LoVo (cell line): ENCODE results near the gene PEAK1.

ENCODE experiments used
- DNase-seq: peaks from one replicate; pipeline ENCODE4 v3.0.0-alpha.2; 2016; ENCODE audit warnings: low spot score

The PEAK1 gene

DNA sequence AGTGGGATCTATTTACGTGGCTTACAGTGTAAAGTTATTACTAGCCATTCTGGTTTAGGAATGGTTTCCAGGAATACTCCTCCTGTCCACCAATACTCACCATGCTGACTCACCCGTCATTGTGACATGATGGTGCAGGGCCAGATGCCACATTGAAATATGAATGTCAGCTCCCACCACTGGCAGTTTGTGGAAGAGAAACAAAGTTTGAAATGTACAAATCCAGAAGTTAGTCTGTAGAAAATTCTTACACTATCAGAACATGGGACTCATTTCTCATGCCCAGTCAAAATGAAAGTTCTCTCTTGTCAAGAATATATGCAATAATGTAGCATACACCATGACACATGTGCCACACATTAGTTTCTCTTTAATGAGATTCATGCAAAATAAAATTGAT, 334.6 kb downstream of the PEAK1 start:
- no peak for DNase-seq

DNA sequence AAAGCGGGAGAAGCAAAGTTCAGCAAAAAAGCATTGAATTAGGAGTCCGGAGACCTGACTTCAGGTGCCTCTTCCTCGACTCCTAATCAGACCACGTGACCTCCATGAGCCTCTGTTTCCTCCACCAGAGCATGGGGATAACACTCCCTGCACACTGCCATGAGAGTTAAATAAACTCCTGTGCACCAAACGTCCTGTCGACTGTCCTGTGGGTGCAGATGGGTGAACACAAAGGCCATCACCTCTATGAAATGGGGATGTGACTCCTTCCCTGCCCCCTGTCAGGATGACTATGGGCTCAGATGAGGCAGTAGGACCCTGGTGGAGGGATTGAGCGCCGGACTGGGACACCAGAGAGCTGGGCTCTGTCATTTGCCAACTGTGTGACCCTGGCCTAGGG, 335.5 kb downstream of the PEAK1 start:
- no peak for DNase-seq

DNA sequence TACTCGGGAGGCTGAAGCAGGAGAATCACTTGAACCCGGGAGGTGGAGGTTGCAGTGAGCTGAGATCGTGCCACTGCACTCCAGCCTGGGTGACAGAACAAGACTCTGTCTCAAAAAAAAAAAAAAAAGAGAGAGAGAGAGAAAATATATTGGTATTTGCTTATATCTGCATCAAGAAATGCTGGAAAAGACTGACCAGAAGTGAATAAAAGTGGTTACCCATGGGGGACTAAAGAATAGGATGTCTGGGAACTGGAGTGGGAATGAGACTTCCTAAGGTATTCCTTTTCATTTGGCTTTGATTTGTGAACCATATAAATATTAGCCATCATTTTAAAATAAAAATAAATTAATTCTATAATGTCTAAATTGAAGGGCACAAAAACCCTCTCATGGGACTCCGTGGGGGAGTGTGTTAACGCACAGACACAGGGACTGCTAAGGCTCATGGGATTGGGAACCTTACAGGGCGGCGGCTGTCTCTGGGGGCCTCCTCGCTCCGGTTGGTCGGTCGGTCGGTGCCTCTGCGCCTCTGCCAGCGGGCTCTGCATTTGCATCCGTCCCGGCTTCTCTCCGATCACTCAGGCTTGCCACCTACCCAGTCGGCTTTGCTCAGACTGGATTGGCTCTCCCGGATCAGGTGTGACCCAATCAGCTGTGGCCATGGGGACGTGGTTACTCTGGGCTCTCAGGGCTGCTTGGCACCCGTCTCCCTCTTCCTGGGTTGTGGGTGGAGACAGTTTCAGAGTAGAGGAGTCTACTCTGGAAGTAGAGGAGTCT, 336.3 kb downstream of the PEAK1 start:
- DNase-seq, result peak; percentile 67

DNA sequence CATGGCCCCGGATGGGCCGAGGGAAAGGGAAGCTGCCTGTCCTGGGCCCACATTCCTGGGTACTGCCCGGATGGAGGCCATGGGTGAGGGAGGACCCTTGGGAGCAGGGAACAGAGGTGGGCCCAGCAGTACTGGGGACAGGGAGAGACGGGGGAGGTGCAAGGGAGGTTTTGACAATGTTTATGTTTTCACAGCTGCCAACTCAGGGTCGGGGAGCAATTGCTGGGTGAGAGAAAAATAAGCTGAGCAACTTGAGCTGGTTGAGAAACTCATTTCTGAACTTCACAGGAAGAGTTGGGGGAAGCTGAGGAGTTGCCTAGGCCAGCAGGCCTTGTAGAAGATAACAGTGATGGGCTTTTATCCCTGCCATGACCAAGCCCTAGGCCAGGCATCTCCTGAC, 337.9 kb downstream of the PEAK1 start:
- DNase-seq, result no peak

DNA sequence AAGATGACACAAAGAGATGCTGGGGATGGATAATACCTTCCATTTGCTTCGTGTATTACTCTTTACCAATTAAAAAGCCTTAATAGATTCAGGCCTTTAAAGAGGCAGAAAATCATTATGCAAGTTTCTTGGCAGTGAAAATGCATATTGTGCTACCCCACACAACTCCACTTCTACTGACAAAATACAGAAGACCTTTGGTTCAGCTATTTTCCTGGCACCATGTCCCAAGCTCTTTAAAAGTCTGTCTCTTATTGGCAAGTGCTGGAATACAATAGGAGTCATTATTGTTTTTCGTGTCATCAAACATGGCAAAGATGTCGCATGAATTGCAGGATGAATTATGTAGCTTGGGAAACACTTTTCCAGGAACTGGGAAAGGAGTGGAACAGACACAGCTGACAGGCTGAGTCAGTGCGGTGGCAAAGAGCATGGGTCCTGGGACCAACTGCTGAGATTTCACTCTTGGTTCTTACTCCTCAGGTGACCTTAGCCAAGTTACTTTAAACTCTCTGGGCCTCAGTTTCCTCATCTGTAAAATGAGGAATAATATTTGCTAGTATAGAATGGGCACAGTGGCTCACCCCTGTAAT, 343.5 kb downstream of the PEAK1 start:
- DNase-seq, result no peak

DNA sequence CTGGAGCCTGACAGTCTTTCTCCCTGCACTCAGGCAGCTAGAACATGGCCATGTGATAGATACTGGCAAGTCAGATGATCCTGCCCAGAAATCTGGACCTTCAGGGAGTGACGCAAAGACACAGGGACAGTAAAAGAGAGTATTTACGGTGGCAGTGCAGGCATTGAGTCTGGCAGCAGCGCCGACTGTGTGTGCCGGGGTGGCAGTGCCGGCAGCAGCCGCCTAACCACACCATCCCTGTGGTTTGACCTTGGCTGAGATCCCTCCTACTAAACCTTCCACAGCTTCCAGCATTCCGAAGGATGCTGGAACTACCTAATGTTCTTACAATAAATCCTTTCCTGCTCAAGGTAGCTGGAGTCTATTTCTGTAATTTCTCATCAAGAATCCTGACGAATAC, 344.4 kb downstream of the PEAK1 start:
- peak; percentile 32 for DNase-seq

- no peak for DNase-seq
Observed at GRCh38 chr15:77074350-77074749, 345.6 kb downstream of the PEAK1 start.

GRCh38 chr15:77071305-77072223, 348.3 kb downstream of the PEAK1 start:
- no peak for DNase-seq

GRCh38 chr15:77070495-77071304, 349.2 kb downstream of the PEAK1 start, which contains the start of gene TSPAN3:
Gene TSPAN3, minus strand, starts transcription at chr15:77071109. Its CDS starts 155 bp downstream, at chr15:77070954.
- DNase-seq, result peak; percentile 96

GRCh38 chr15:77070180-77070494, 349.8 kb downstream of the PEAK1 start:
- DNase-seq, result no peak

DNA sequence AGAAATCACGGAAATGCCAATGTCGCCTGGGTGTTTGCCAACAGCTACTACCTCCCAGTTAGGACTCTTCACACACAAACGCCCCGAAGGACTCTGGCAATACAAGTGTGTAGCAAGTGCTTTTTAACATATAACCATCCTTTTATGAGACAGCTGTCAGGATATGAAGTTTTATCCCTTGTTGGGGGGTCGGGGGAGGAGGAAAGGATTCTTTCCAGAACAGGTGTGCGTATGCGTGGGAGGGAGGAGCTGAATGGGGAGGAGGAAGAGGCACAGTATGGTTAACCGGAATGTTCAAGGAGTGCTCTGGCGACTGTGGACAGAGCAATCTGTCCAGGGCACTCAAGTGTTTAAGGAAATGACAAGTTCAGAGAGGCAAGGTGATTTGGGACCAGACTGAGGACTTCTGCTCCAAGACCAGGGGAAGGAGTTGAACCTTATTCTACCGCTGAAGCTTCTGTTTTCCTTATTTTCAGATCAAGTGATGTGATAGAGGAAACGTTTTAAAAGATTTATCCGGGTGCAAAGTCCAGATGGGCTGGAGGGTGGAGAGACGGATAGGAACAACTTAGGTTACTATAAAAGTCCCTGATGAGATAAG, 350.3 kb downstream of the PEAK1 start:
- DNase-seq, result peak; percentile 77

GRCh38 chr15:77068633-77069032, 351.3 kb downstream of the PEAK1 start:
- DNase-seq, result no peak

- DNase-seq, result peak; percentile 62
Observed at GRCh38 chr15:77067691-77068367, 352.1 kb downstream of the PEAK1 start.

DNA sequence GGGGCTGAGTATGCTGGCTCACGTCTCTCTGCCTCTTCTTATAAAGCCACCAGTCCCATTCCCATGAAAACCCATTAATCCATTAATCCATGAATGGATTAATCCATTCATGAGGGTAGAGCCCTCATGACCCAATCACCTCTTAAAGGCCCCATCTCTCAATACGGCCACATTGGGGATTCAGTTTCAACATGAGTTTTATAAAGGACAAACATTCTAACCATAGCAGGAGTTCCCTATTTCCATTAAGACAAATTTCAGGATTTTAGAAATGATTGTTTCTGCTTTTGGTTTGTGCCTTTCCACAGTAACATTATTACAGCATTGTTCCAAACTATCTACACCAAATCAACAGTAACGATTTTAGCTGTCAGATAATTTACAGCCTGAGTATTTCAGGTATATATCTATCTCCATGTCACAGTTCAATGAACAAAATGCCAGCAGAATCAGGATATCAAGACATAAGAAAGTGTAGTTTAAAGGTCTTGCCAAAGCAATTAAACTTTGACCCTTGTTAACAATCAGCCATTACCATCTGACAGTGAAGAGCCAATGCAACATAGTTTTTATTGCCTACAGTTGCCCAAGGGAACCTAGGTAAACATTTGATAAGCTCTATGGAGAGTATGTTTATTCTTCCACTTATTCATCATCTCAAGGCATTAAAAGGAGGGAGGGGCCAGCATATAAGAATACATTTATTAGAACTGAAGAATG, 352.8 kb downstream of the PEAK1 start:
- peak; percentile 94 for DNase-seq

DNA sequence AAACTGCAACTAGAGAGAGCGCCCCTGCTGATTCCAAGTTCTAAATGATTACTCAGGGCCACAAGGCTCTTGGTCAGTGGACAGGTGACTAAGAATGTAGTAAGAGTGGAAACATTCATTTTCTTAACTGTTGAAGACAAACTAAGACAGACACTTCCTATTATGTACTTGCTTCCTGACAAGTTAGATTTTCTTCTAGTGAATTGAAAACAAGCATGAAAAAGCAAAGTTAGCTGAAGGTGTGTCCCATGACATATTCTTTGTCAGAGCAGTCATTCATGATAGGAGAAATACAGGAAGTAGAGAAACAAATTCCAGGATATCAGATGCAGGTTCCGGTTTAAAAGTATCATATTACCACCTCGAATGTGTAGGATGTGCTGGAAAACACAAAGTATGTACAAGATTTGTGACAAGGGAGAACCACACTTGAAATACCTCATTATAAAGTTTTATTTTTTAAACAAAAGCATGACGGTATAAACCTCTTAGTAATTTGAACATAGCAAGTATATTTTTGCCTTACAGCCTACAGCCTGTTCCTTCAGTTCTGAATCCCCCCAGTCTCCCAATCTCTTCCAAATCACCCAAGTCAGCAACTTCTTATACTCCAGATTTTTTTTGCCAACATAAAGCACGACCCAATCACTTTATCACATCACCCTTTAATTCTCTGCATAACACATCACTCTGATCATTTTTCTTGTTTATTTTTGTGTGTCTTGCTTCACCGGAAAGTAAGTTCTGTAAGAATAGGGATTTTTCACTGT, 355.2 kb downstream of the PEAK1 start:
- peak; percentile 24 for DNase-seq

DNA sequence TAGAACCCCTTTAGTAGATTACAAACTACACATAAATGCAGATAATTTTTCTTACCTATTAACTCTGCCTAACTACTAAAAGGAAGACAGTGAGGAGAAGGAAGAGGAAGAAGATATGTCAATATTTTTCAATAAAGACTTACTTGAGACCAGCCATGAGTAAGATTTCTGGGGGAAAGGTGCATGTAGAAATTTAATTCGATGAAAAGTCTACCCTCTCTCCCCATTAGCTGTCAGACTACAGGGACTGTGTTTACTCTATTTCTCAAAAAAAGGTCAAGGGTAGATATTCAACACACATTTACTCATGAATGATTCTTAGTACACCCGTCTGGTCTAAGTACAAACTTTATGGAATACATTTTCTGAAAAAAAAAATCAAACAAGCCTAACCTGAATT, 355.8 kb downstream of the PEAK1 start:
- no peak for DNase-seq

- DNase-seq, result no peak
Observed at GRCh38 chr15:77063249-77063648, 356.7 kb downstream of the PEAK1 start.

DNA sequence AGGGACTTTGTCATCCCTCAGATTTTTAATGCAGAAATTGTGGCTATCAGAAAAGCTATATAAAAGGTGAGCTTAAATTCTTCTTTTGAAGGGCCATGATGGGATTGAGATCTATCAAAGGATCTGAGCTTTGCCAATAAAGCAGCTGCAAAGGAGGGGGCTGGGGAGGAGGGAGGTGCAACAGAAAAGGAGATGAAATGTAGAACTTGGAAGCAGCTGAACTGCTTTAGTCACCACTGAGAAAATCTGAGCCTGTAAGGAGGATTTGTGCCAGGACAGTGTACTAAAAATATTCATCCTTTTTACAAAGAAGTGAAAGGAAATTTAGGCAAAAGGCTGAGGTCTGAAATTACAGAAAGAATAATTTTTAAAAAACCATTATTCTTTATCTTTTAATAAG, 359.4 kb downstream of the PEAK1 start:
- no peak for DNase-seq

DNA sequence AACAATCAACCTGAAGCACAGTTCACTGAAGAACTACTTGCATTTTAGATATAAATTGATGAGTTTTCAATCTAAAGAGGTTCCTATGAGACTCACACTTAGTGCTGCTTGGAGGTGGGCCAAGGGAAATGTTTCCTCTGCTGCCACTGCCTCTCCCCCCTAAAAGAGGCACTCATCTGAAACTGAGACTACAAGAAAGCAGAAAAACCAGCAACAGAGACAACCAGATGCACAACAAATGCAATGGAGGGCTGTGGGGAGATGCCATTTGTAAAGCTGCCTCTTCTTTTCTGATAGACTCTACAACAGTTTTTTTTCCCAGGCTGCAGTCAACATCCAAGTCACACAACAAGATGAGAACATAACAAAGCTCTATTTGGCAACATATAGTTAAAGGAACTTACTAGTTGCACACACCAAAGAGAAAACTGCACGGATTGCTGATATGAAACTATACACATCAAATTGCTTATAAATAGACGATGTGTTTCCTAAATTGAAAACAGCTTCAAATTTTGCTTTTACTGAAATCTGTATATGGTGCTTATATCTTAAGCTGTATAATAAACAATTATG, 360.0 kb downstream of the PEAK1 start:
- DNase-seq, result no peak
